Esophagus mucosa (tissue), 1 donor: ENCODE data around the gene CNOT3. TPM values are rescaled to one million over a fixed set of nuclear protein-coding genes. Genes with fewer than 3 reads are reported as not detected.
"Not testable (repeated sequence)": the region's sequence is repeated elsewhere in the genome, so short reads cannot be mapped to it uniquely, and the experiment has no call there.

ENCODE experiments used
- ATAC-seq: fragments of 200-7000 bp; cut with Tn5 transposase; one replicate; pipeline ENCODE4 v1.9.1; 2020
- total RNA-seq: library from RNA; stranded (reverse); gene quantifications from one replicate; pipeline ENCODE4 v1.2.4, GENCODE V29; 2023
- donor health status: DM: yes; HTN: yes; CAD: no.

CNOT3 gene
- total RNA-seq, 1 donor from 2014 or later: 31.7 TPM

GRCh38 chr19:54151362-54152035, 13.9 kb downstream of the CNOT3 start:
- no peak for ATAC-seq

DNA sequence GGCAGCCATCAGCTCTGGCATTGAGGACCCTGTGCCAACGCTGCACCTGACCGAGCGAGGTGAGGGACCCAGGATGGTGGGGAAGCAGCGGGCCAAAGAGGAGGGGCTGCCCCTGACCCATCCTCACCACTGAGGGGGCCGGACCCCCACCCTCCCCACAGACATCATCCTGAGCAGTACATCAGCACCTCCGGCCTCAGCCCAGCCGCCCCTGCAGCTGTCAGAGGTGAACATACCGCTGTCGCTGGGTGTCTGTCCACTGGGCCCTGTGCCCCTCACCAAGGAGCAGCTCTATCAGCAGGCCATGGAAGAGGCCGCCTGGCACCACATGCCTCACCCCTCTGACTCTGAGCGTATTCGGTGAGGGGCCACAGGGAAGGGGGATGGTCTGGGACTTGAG, 14.7 kb downstream of the CNOT3 start:
- no peak for ATAC-seq

DNA sequence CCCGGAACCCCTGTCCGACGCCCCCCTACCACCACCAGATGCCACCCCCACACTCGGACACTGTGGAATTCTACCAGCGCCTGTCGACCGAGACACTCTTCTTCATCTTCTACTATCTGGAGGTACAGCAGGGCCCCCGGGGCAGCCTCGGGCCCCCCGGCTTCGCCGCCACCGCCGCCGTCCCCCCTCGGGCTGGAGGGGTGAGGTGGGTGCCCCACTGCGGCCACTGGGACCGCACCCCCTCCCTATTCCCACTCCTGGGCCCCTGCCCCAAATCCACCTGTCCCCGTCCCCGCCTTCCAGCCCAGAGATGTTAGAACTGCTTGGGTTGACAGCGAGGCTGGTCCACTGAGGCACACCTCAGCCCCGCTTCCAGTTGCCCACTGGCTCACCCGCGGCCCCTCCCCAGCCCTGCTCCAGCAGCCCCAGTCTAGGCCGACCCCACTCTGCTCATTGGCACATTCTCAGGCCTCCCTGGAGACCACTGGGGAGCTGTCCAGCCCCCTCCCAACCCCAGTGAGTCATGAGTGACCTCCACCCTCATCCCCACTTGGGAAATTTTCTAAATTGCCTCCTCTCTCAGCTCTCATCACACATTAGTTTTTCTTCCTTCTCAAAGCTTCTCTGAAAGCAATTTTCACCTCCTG, 15.4 kb downstream of the CNOT3 start:
- ATAC-seq: no peak

DNA sequence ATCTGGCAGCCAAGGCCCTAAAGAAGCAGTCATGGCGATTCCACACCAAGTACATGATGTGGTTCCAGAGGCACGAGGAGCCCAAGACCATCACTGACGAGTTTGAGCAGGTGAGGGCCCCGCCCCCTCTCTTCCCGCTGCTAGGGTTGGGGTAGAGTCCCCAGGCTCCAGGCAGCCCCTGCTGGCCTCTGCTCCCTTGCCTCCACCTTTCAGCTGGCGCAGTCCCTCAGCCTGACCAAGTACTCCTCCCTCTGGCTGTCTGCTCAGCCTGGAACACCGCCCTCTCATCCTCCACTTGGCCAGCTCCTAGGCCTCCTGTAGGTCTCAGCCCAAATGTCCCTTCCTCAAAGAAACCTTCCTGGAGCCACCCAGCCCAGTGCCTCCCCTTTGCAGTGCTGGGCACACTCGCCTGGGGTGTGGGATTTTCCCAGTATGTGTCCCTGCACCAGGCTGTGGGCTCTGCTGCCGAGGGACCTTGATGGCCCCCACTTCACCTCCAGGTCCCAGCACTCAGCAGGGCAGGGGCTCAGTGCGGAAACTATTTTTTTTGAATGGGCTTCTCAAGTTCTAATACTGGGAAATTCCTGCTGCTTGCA, 16.3 kb downstream of the CNOT3 start:
- no peak for ATAC-seq

- ATAC-seq: no peak
Measured at GRCh38 chr19:54154603-54155345, 17.2 kb downstream of the CNOT3 start.

DNA sequence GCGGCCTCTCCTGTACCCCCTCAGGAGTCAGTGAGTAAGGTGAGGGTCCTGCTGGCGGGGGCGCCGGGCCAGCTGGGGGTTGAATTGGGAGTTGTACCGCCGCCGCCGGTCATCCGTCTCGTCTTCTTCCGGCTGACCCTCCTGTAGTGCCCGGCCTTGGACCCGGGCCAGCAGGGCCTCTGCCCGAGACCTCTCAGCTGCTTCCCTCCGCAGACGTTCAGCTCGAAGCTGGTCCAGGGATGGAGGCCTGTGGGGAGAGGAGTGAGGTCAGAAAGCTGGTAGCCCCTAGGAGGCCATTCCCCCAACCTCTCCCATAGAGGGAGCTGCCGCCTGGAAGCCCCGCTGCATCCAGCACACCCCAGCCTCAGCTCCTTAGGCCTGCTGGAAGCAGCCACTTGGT, 18.1 kb downstream of the CNOT3 start:
- ATAC-seq: no peak

- ATAC-seq: no peak
Measured at GRCh38 chr19:54156490-54156889, 18.9 kb downstream of the CNOT3 start.

- no peak for ATAC-seq
Measured at GRCh38 chr19:54156953-54157352, 19.4 kb downstream of the CNOT3 start.

GRCh38 chr19:54158812-54159351, 21.3 kb downstream of the CNOT3 start:
- ATAC-seq: no peak

- peak; percentile 92 for ATAC-seq
Measured at GRCh38 chr19:54159352-54160181, 22.0 kb downstream of the CNOT3 start, which contains the start of gene LENG1. LENG1 (minus strand) TSS chr19:54159721; CDS start chr19:54159695, 26 bp downstream.

DNA sequence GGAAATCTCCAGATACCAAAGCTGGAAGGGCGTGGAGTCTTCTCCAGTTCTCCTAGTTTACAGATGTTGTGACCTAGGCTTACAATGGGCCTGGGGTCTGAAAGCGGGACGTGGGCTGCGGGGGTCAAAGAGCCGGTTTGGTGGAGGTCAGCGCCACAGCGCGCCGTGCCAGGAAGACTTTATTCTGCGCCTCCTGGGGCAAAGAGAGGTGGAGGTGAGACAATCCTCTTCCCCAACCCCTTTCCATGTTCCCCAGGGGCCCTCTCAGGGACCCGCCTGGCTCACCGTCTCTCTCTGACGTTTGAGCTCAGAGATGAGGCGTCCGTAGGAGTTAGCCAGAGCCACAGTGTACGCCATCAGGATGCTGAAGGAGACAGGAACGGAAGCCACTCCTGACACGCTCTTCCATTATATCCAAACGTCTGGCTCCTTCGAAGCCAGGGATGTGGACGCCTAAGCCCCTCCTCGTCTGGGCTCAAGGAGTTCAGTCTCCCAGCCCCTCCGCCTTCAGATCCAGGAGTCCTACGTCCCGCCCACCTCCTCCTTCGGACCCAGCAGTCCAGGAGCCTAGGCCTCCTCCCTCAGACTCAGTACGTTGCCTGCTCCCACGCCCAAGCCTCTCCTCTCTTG, 22.7 kb downstream of the CNOT3 start:
- ATAC-seq: no peak

- ATAC-seq: no peak
Measured at GRCh38 chr19:54160854-54161253, 23.3 kb downstream of the CNOT3 start.

GRCh38 chr19:54162241-54162805, 24.8 kb downstream of the CNOT3 start:
- peak; percentile 44 for ATAC-seq

DNA sequence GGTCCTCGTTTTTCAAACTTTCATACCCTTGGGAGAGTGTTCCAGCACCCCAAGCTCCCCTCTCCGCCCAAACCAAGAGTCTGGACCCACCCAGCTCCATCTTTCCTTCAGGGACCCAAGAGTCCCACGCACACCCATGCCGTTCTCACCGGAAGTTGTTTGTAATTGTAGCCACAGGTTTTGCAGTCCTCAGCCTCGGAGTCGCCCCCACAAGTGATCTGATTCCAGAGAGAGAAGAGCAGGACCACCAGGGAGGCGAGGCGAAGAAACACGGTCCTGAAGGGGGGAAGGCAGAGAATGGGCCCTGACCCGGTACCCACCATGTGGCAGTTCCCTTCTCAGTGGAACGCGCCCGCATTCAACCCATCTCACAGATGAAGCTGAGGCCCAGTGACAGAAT, 25.3 kb downstream of the CNOT3 start:
- ATAC-seq: no peak

GRCh38 chr19:54164369-54165068, 27.0 kb downstream of the CNOT3 start:
- peak; percentile 46 for ATAC-seq

- no peak for ATAC-seq
Measured at GRCh38 chr19:54165222-54165621, 27.7 kb downstream of the CNOT3 start.

DNA sequence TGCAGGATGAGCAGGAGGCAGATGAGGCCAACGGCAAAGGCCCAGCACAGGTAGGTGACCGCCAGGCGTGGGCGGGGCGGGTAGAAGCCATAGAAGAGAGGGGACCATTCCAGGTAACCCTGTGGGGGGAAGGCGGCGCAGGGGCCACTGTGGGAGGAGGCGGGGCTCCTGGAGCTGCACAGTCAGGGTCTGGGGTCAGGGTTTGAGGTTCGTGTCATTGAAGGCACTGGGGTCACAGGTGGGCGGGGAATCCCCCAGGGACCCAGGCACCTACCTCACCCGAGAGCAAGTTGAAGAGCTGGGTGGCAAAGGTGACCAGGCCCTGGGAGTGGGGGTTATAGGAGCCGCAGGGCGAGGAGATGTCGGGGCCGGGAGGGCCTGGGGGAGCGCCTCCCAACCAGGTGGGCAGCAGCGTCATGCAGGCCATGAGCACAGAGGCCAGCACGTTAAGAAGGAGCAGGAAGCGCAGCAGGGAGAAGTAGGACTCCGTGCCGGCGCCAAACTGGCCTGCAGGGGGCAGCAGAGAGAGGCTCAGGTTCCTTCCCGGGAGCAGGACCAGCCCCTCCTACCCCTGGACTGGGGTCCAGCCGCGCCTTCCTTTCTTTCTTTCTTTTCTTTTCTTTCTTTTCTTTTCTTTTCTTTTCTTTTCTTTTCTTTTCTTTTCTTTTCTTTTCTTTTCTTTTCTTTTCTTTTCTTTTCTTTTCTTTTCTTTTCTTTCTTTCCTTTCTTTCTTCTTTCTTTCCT, 30.8 kb downstream of the CNOT3 start:
- ATAC-seq: peak; percentile 66

GRCh38 chr19:54169149-54169740, 31.7 kb downstream of the CNOT3 start:
- no peak for ATAC-seq

DNA sequence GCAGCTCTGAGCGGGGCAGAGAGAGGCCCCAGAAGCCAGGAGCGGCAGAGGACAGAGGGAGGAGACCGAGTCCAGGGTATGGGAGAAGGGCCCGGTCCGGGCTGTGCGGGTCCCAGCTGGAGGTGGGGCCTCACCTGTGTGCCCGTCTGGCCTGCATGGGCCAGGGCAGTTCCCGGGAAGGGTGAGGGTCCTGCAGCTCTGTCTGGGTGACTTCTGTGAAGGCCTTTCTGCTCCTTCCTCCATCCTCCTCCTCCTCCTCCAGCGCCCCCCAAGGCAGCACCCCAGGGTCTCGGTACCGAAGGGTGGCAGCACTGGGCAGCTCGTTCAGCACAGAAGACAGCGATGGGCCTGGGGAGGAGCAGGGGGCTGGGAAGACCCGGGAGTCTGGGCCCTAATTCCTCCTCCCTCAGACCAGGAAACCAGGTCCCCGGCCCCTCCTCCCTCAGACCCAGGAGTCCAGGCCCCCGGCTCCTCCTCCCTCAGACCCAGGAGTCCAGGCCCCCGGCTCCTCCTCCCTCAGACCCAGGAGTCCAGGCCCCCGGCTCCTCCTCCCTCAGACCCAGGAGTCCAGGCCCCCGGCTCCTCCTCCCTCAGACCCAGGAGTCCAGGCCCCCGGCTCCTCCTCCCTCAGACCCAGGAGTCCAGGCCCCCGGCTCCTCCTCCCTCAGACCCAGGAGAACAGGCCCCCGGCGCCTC, 34.3 kb downstream of the CNOT3 start:
- not testable (repeated sequence) for ATAC-seq
